Mucosa of stomach (tissue), 1 donor: ENCODE measurements around the gene DOCK4.

Experiments
- H3K27me3 ChIP-seq: one replicate; pipeline ENCODE4 v1.7.0; 2013; ENCODE audit warnings: mild to moderate bottlenecking, low read length; ENCODE audit not compliant: control insufficient read depth, insufficient read depth
- H3K36me3 ChIP-seq: one replicate; pipeline ENCODE4 v1.7.0; 2013; ENCODE audit warnings: low read length; ENCODE audit not compliant: control insufficient read depth, insufficient read depth
- H3K4me1 ChIP-seq: one replicate; pipeline ENCODE4 v1.7.0; 2013; ENCODE audit warnings: mild to moderate bottlenecking, low read length; ENCODE audit not compliant: control insufficient read depth, insufficient read depth
- H3K4me3 ChIP-seq: one replicate; pipeline ENCODE4 v1.7.0; 2013; ENCODE audit warnings: low read length
- H3K9ac ChIP-seq: one replicate; pipeline ENCODE4 v1.7.0; 2013; ENCODE audit warnings: mild to moderate bottlenecking, low read length, moderate library complexity
- H3K9me3 ChIP-seq: one replicate; pipeline ENCODE4 v1.7.0; 2013; ENCODE audit warnings: mild to moderate bottlenecking, low read length, moderate library complexity; ENCODE audit not compliant: control insufficient read depth
- donor health status: Pancreatic carcinoma.

DOCK4 gene

DNA sequence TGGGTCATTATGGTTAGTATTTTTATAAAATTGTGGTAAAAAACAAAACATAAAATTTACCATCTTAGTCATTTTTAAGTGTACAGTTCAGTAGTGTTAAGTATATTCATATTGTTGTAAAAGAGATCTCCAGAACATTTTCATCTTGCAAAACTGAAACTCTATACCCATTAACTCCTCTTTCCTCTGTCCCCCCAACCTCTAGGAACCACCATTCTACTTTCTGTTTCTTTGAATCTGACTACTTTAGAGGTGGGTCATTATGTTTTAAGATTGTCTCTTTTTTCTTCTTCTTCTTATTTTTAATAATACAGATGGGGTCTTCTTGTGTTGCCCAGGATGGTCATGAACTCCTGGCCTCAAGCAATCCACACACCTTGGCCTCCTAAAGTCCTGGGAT is 84.1 kb downstream of the DOCK4 start:
- Histone ChIP-seq H3K36me3 (no peaks in the 10 kb centered on the region), H3K4me1 (no peaks in the 10 kb centered on the region), H3K4me3 (no peak overlapping the region), H3K9ac (no peak overlapping the region), H3K27me3 (no peaks in the 10 kb centered on the region), H3K9me3 (no peaks in the 10 kb centered on the region)

GRCh38 chr7:112121318-112121717 is 84.9 kb downstream of the DOCK4 start:
- H3K36me3 ChIP-seq: no peaks in the 10 kb centered on the region
- H3K9ac ChIP-seq: no peak overlapping the region
- no peaks in the 10 kb centered on the region for H3K9me3 ChIP-seq
- H3K27me3 ChIP-seq: peaks cover 3% of the 10 kb centered on the region
- H3K4me1 ChIP-seq: no peaks in the 10 kb centered on the region
- H3K4me3 ChIP-seq: no peak overlapping the region

- no peaks in the 10 kb centered on the region for H3K4me1 ChIP-seq
- no peak overlapping the region for H3K4me3 ChIP-seq
- no peak overlapping the region for H3K9ac ChIP-seq
- no peaks in the 10 kb centered on the region for H3K9me3 ChIP-seq
- H3K36me3 ChIP-seq: no peaks in the 10 kb centered on the region
- H3K27me3 ChIP-seq: peaks cover 3% of the 10 kb centered on the region
Measured at GRCh38 chr7:112120696-112121217, 85.4 kb downstream of the DOCK4 start.

DNA sequence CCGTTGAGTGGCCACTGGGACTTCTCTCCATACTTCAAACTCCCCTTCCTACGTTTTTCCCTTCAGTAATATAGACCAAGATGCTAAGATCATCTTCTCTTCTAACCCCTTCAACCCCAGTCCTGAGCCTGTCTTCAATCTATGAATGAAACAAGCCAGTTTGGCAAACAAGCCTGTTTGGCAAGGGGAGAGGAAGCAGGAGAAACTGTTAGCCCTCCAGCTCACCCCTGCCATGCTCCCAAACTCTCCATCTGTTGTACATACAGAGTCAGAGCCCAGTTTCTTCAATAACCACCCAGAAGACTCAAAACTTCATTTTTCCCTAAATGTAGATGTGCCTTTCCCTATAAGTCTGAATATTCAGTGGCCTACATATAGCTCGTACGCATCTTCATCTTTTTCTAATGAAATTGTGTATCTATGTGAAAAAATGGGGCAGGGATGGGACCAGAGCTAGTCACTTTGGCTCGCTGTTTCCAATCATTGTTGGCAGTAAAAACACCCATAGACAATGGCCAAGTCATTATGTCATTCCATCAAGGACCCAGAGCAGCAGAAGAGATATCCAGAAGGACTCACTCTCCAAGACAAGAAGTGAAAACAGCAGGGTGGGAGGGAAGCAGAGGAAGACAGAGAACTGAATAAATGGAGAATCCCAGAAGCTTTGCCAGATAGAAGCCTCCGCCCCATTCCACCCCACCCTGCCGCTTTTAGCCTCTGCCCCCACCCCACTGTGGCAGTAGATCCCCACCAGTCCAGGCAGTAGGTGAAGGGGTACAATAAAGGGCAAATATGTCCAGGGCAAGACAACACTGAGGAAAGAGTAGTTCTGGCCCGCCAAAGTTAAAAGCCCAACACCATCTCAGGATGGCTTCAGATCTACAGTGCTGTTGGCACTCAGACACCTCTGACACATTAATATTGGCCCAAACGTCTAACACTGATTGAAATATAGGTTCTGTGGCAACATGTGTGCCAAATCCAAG is 87.3 kb downstream of the DOCK4 start:
- Histone ChIP-seq H3K36me3 (no peaks in the 10 kb centered on the region), H3K4me1 (no peaks in the 10 kb centered on the region), H3K4me3 (no peak overlapping the region), H3K27me3 (peaks cover 3% of the 10 kb centered on the region), H3K9ac (no peak overlapping the region), H3K9me3 (no peaks in the 10 kb centered on the region)

- H3K4me1 ChIP-seq: no peaks in the 10 kb centered on the region
- no peaks in the 10 kb centered on the region for H3K36me3 ChIP-seq
- no peak overlapping the region for H3K9ac ChIP-seq
- no peaks in the 10 kb centered on the region for H3K9me3 ChIP-seq
- H3K4me3 ChIP-seq: no peak overlapping the region
- H3K27me3 ChIP-seq: peaks cover 3% of the 10 kb centered on the region
Measured at GRCh38 chr7:112116894-112117293, 89.3 kb downstream of the DOCK4 start.

- Histone ChIP-seq H3K4me3 (no peak overlapping the region), H3K4me1 (no peaks in the 10 kb centered on the region), H3K27me3 (peaks cover 3% of the 10 kb centered on the region), H3K9ac (no peak overlapping the region), H3K9me3 (no peaks in the 10 kb centered on the region), H3K36me3 (no peaks in the 10 kb centered on the region)
Measured at GRCh38 chr7:112116358-112116757, 89.8 kb downstream of the DOCK4 start.

GRCh38 chr7:112115880-112116279 is 90.3 kb downstream of the DOCK4 start:
- no peaks in the 10 kb centered on the region for H3K9me3 ChIP-seq
- no peaks in the 10 kb centered on the region for H3K4me1 ChIP-seq
- H3K27me3 ChIP-seq: peaks cover 3% of the 10 kb centered on the region
- no peak overlapping the region for H3K9ac ChIP-seq
- H3K36me3 ChIP-seq: no peaks in the 10 kb centered on the region
- no peak overlapping the region for H3K4me3 ChIP-seq

GRCh38 chr7:112113913-112114575 is 92.2 kb downstream of the DOCK4 start:
- Histone ChIP-seq H3K36me3 (no peaks in the 10 kb centered on the region), H3K9me3 (no peaks in the 10 kb centered on the region), H3K27me3 (peaks cover 3% of the 10 kb centered on the region), H3K4me1 (no peaks in the 10 kb centered on the region), H3K4me3 (no peak overlapping the region), H3K9ac (no peak overlapping the region)

- Histone ChIP-seq H3K9ac (no peak overlapping the region), H3K36me3 (no peaks in the 10 kb centered on the region)
Measured at GRCh38 chr7:112112822-112113255, 93.4 kb downstream of the DOCK4 start.

DNA sequence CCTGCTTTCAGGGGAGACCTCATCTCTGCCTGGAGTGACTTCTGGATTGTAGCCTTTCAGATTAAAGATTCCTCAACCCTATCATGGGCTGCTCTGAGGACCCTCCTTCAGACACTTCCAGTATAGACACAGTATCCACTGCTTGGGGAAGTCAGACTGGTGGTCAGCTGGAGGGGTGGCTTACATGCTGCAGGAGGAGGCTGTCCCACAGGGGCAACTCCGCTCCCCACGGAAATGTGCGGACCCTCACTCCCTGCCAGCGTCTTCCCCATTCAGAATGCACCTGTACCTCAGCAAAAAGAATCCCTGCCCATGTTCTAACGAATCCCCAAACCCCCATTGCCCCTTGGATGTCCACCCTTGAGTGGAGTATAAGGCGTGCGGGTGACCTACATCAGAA is 95.5 kb downstream of the DOCK4 start:
- Histone ChIP-seq H3K4me3 (no peak overlapping the region), H3K9ac (no peak overlapping the region), H3K4me1 (no peaks in the 10 kb centered on the region), H3K9me3 (no peaks in the 10 kb centered on the region), H3K36me3 (no peaks in the 10 kb centered on the region), H3K27me3 (no peaks in the 10 kb centered on the region)

More at GRCh38 chr7:112112822-112113255, 93.4 kb downstream of the DOCK4 start:
- Histone ChIP-seq H3K9me3 (no peaks in the 10 kb centered on the region), H3K27me3 (peaks cover 3% of the 10 kb centered on the region), H3K4me3 (no peak overlapping the region), H3K4me1 (no peaks in the 10 kb centered on the region)

GRCh38 chr7:112110175-112110574 is 96.0 kb downstream of the DOCK4 start:
- no peak overlapping the region for H3K9ac ChIP-seq
- H3K9me3 ChIP-seq: no peaks in the 10 kb centered on the region
- no peak overlapping the region for H3K4me3 ChIP-seq
- H3K27me3 ChIP-seq: no peaks in the 10 kb centered on the region
- H3K4me1 ChIP-seq: no peaks in the 10 kb centered on the region
- H3K36me3 ChIP-seq: no peaks in the 10 kb centered on the region

DNA sequence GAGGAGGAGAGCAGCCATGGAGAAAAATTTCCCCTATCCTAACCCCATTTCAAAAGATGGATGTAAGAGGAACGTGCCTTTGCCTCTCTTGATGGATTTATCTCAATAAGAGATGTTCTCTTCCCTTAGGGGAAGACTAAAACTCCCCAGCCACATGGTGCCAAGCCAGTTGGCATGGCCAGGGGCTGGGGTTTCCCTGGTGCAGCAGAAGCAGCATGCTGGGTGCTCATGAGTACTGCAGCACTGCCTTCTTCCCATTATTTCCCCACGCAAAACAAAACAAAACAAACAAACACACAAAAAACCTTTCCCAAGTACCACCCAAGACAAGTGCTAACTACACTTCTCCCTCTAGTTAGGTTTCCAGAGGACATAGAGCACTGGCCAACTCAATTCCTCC is 97.2 kb downstream of the DOCK4 start:
- Histone ChIP-seq H3K27me3 (no peaks in the 10 kb centered on the region), H3K36me3 (no peaks in the 10 kb centered on the region), H3K9me3 (no peaks in the 10 kb centered on the region), H3K4me1 (no peaks in the 10 kb centered on the region), H3K4me3 (no peak overlapping the region), H3K9ac (no peak overlapping the region)
